Liver (tissue), 9 donors: ENCODE measurements around the gene YKT6. TPM values are rescaled to one million over a fixed set of nuclear protein-coding genes. Genes with fewer than 3 reads are reported as not detected.

Experiments used
- DNase-seq: peaks from one replicate; pipeline ENCODE4 v3.0.0-alpha.2; 2017; ENCODE audit warnings: low spot score
- H3K27ac ChIP-seq, 2 donors: one replicate each; pipeline ENCODE4 v1.7.0; 2013; ENCODE audit warnings: inconsistent platforms in 2 of 2, low read length in 2 of 2, control low read depth in 1 of 2, low read depth in 1 of 2, mild to moderate bottlenecking in 1 of 2
- H3K27me3 ChIP-seq, 4 donors: one replicate each; pipeline versions ENCODE4 v1.6.1 to v1.7.0; 2013; ENCODE audit warnings: low read length in 3 of 4, inconsistent platforms in 1 of 4, mild to moderate bottlenecking in 1 of 4, moderate library complexity in 1 of 4; ENCODE audit not compliant: control insufficient read depth in 4 of 4, insufficient read depth in 4 of 4
- H3K36me3 ChIP-seq, 4 donors: one replicate each; pipeline versions ENCODE4 v1.6.1 to v1.7.0; 2013; ENCODE audit warnings: low read length in 3 of 4, mild to moderate bottlenecking in 3 of 4, low read depth in 1 of 4, moderate library complexity in 1 of 4; ENCODE audit not compliant: control insufficient read depth in 4 of 4, insufficient read depth in 3 of 4
- H3K4me1 ChIP-seq, 4 donors: one replicate each; pipeline versions ENCODE4 v1.6.1 to v1.7.0; 2013; ENCODE audit warnings: low read length in 3 of 4, mild to moderate bottlenecking in 3 of 4, moderate library complexity in 1 of 4; ENCODE audit not compliant: control insufficient read depth in 4 of 4, insufficient read depth in 4 of 4
- H3K4me3 ChIP-seq, 3 donors: one replicate each; pipeline versions ENCODE4 v1.6.1 to v1.7.0; 2013; ENCODE audit warnings: low read length in 3 of 3, control low read depth in 1 of 3, low read depth in 1 of 3, mild to moderate bottlenecking in 1 of 3
- H3K9ac ChIP-seq, 2 donors: one replicate each; pipeline ENCODE4 v1.7.0; 2013; ENCODE audit warnings: low read length in 2 of 2, mild to moderate bottlenecking in 2 of 2, moderate library complexity in 2 of 2, control low read depth in 1 of 2, low read depth in 1 of 2
- H3K9me3 ChIP-seq, 4 donors: one replicate each; pipeline versions ENCODE4 v1.6.1 to v1.7.0; 2013; ENCODE audit warnings: low read length in 3 of 4; ENCODE audit not compliant: control insufficient read depth in 4 of 4
- CTCF ChIP-seq: fragments of 150-350 bp; IDR thresholded peaks from 2 replicates; pipeline ENCODE4 v1.5.1; 2017; ENCODE audit warnings: improper control_type of control experiment, low read depth, low read length; ENCODE audit not compliant: missing input control
- EGR1 ChIP-seq, 2 donors: IDR thresholded peaks; 2 replicates each; pipeline ENCODE4 v1.6.1; 2016 to 2018; ENCODE audit warnings: antibody characterized with exemption in 2 of 2, low read depth in 2 of 2
- FOXA1 ChIP-seq: IDR thresholded peaks from 2 replicates; pipeline ENCODE4 v1.6.1; 2016; ENCODE audit warnings: antibody characterized with exemption
- FOXA2 ChIP-seq: IDR thresholded peaks from 2 replicates; pipeline ENCODE4 v1.6.1; 2016; ENCODE audit warnings: antibody characterized with exemption
- GABPA ChIP-seq, 2 donors: IDR thresholded peaks in 1 of 2; conservative IDR thresholded peaks in 1 of 2; 2 replicates each; pipeline ENCODE4 v1.6.1; 2016; ENCODE audit warnings: antibody characterized with exemption in 2 of 2, mild to moderate bottlenecking in 1 of 2, moderate library complexity in 1 of 2
- HNF4A ChIP-seq, 2 donors: conservative IDR thresholded peaks; 2 replicates each; pipeline ENCODE4 v1.6.1; 2016; ENCODE audit warnings: antibody characterized with exemption in 2 of 2, mild to moderate bottlenecking in 2 of 2
- HNF4G ChIP-seq: IDR thresholded peaks from 2 replicates; pipeline ENCODE4 v1.6.1; 2016; ENCODE audit warnings: antibody characterized with exemption
- JUND ChIP-seq, 2 donors: IDR thresholded peaks; 2 replicates each; pipeline ENCODE4 v1.6.1; 2016; ENCODE audit warnings: antibody characterized with exemption in 2 of 2
- MAX ChIP-seq: IDR thresholded peaks from 2 replicates; pipeline ENCODE4 v1.6.1; 2016; ENCODE audit warnings: antibody characterized with exemption
- NR2F2 ChIP-seq: IDR thresholded peaks from 2 replicates; pipeline ENCODE4 v1.6.1; 2016; ENCODE audit warnings: antibody characterized with exemption
- RAD21 ChIP-seq, 2 donors: IDR thresholded peaks; 2 replicates each; pipeline ENCODE4 v1.6.1; 2016; ENCODE audit warnings: antibody characterized with exemption in 2 of 2, mild to moderate bottlenecking in 2 of 2
- REST ChIP-seq: IDR thresholded peaks from 2 replicates; pipeline ENCODE4 v1.6.1; 2016; ENCODE audit warnings: antibody characterized with exemption, mild to moderate bottlenecking
- RXRA ChIP-seq, 2 donors: IDR thresholded peaks; 2 replicates each; pipeline ENCODE4 v1.6.1; 2017 to 2018; ENCODE audit warnings: antibody characterized with exemption in 2 of 2, mild to moderate bottlenecking in 1 of 2
- SP1 ChIP-seq: IDR thresholded peaks from 2 replicates; pipeline ENCODE4 v1.6.1; 2018; ENCODE audit warnings: antibody characterized with exemption, mild to moderate bottlenecking
- YY1 ChIP-seq: IDR thresholded peaks from 2 replicates; pipeline ENCODE4 v1.6.1; 2016; ENCODE audit warnings: antibody characterized with exemption, mild to moderate bottlenecking
- ZBTB33 ChIP-seq: IDR thresholded peaks from 2 replicates; pipeline ENCODE4 v1.6.1; 2016; ENCODE audit warnings: antibody characterized with exemption
- whole genome bisulfite sequencing: extraction: QIAGEN DNeasy Blood & Tissue Kit; methylation state at CpG from one replicate; pipeline ENCODE4 v1.1.7; 2013; 5-methylcytosine and 5-hydroxymethylcytosine counted together
- polyA plus RNA-seq, 2 donors: library from polyadenylated mRNA; stranded (reverse) in 1 of 2; unstranded in 1 of 2; fragments of 200-250 nt in 1 of 2; fragments of >200 nt in 1 of 2; fragmentation: Nextera tagmentation in 1 of 2; extraction: Ambion mirVana in 1 of 2; gene quantifications; one replicate each; pipeline versions ENCODE4 v1.2.1 to v1.2.3, GENCODE V29; 2013 to 2015
- total RNA-seq, 2 donors: library from RNA; depleted of rRNA; stranded (reverse); fragments of >200 nt; gene quantifications; one replicate each; pipeline ENCODE4 v1.2.3, GENCODE V29; 2014
- donor health status: healthy.
- donor health status: healthy.
- donor health status: healthy.
- donor health status: healthy.
- donor health status: healthy.

The YKT6 gene
- total and polyA plus RNA-seq, 4 donors: 8.1 to 22.0 (median 21.0) TPM

GRCh38 chr7:44232901-44233715, 32.3 kb downstream of the YKT6 start (continued):
- TF ChIP-seq REST: no peak

- H3K27ac ChIP-seq: no peak overlapping the region
- H3K4me1 ChIP-seq: no peaks in the 10 kb centered on the region
- H3K36me3 ChIP-seq: no peaks in the 10 kb centered on the region
- no peak for DNase-seq
- H3K4me3 ChIP-seq: no peak overlapping the region
- H3K9me3 ChIP-seq: no peaks in the 10 kb centered on the region
- no peaks in the 10 kb centered on the region for H3K27me3 ChIP-seq
- WGBS: 95% methylated on average over 8 of the region's 8 CpGs
- TF ChIP-seq GABPA (IDR thresholded peaks at IDR 0.05 in 1 of 2, conservative IDR thresholded peaks at IDR 0.05 in 1 of 2): no peak
- TF ChIP-seq HNF4G: no peak
- no peak for TF ChIP-seq SP1
- no peak for TF ChIP-seq REST
- no peak for TF ChIP-seq YY1
- no peak for TF ChIP-seq RAD21 (IDR thresholded peaks at IDR 0.05)
- TF ChIP-seq HNF4A (conservative IDR thresholded peaks at IDR 0.05): no peak
- no peak for TF ChIP-seq EGR1 (IDR thresholded peaks at IDR 0.05; ENCODE audit: low read depth in 2 of 2)
- H3K9ac ChIP-seq: no peak overlapping the region
These were observed 34.3 kb downstream of the YKT6 start for GRCh38 chr7:44235066-44235465.

GRCh38 chr7:44235582-44236332, 35.0 kb downstream of the YKT6 start:
- H3K9ac ChIP-seq: no peak overlapping the region
- H3K27ac ChIP-seq: no peak overlapping the region
- no peaks in the 10 kb centered on the region for H3K36me3 ChIP-seq
- no peaks in the 10 kb centered on the region for H3K9me3 ChIP-seq
- WGBS: 82% methylated on average over 22 of the region's 22 CpGs
- H3K4me1 ChIP-seq: no peaks in the 10 kb centered on the region
- no peaks in the 10 kb centered on the region for H3K27me3 ChIP-seq
- H3K4me3 ChIP-seq: no peak overlapping the region
- DNase-seq: no peak
- TF ChIP-seq RXRA (IDR thresholded peaks at IDR 0.05) (no peak), CTCF (no peak), NR2F2 (no peak), EGR1 (IDR thresholded peaks at IDR 0.05; ENCODE audit: low read depth in 2 of 2) (no peak), FOXA1 (no peak), HNF4A (conservative IDR thresholded peaks at IDR 0.05) (no peak), JUND (IDR thresholded peaks at IDR 0.05) (no peak), FOXA2 (no peak), HNF4G (no peak), SP1 (no peak), ZBTB33 (no peak), YY1 (no peak), MAX (no peak), GABPA (IDR thresholded peaks at IDR 0.05 in 1 of 2, conservative IDR thresholded peaks at IDR 0.05 in 1 of 2) (no peak)
